Esophagus muscularis mucosa (tissue), 4 donors: ENCODE results near the gene SF3B5. TPM values are rescaled to one million over a fixed set of nuclear protein-coding genes. Genes with fewer than 3 reads are reported as not detected.

ENCODE experiments used
- DNase-seq: peaks from one replicate; pipeline ENCODE4 v3.0.0-alpha.2; 2017; ENCODE audit errors: extremely low spot score
- H3K27ac ChIP-seq, 4 donors: fragments of 200-600 bp; sonication (generic); replicated peaks in 1 of 4; 1 replicate in 3 of 4; 2 replicates in 1 of 4; pipeline ENCODE4 v1.5.1; 2016 to 2019; ENCODE audit warnings: mild to moderate bottlenecking in 1 of 4
- H3K27me3 ChIP-seq, 4 donors: fragments of 200-600 bp; sonication (generic); one replicate each; pipeline versions ENCODE4 v1.5.1 to v1.6.0; 2016 to 2019
- H3K36me3 ChIP-seq, 4 donors: fragments of 200-600 bp; sonication (generic); one replicate each; pipeline ENCODE4 v1.5.1; 2016 to 2019
- H3K4me1 ChIP-seq, 4 donors: fragments of 200-600 bp; sonication (generic); one replicate each; pipeline ENCODE4 v1.5.1; 2016 to 2019
- H3K4me3 ChIP-seq, 4 donors: fragments of 200-600 bp; sonication (generic); 1 replicate in 2 of 4; 2 replicates in 2 of 4; pipeline ENCODE4 v1.5.1; 2016 to 2019; ENCODE audit warnings: mild to moderate bottlenecking in 4 of 4, moderate library complexity in 1 of 4
- H3K9me3 ChIP-seq, 4 donors: fragments of 200-600 bp; sonication (generic); 1 replicate in 3 of 4; 2 replicates in 1 of 4; pipeline ENCODE4 v1.5.1; 2016 to 2019
- CTCF ChIP-seq, 3 experiments: fragments of 200-600 bp in 2 of 3; fragments of 450-650 bp in 1 of 3; sonication (generic) in 2 of 3; IDR thresholded peaks; one replicate each; pipeline ENCODE4 v1.5.1; 2017 to 2019; ENCODE audit warnings: antibody characterized with exemption in 3 of 3, mild to moderate bottlenecking in 2 of 3, moderate library complexity in 1 of 3
- EP300 ChIP-seq: sonication (generic); formaldehyde crosslinking; IDR thresholded peaks from one replicate; pipeline ENCODE4 v1.6.1; 2017; ENCODE audit warnings: antibody characterized with exemption
- POLR2A ChIP-seq: fragments of 450-650 bp; IDR thresholded peaks from one replicate; pipeline ENCODE4 v1.6.1; 2017; ENCODE audit warnings: antibody characterized with exemption, moderate library complexity, mild to moderate bottlenecking, low read depth
- POLR2AphosphoS5 ChIP-seq, 2 donors: sonication (generic); formaldehyde crosslinking; IDR thresholded peaks; one replicate each; pipeline ENCODE4 v1.6.1; 2017; ENCODE audit warnings: antibody characterized with exemption in 2 of 2
- WGBS: methylation state at CpG from one replicate; pipeline ENCODE4 v1.1.5; 2018; 5-methylcytosine and 5-hydroxymethylcytosine counted together
- intact Hi-C: fragments of 100-400 bp; cut with DNase I; formaldehyde crosslinking; loops from one replicate; pipeline ENCODE4 v1.15.1; 2023
- total RNA-seq, 4 donors: library from RNA; depleted of rRNA; stranded (reverse); fragments of >200 nt; gene quantifications; one replicate each; pipeline versions ENCODE4 v1.1.0 to v1.2.1, GENCODE V29; 2016

Gene SF3B5
- total RNA-seq, result 100 to 1,000 TPM in 2 of 4 donors, 10 to 100 TPM in 2; 79.2 to 134 (median 99.6) TPM

GRCh38 chr6:144095134-144096002, at the start of gene SF3B5:
TSS of gene SF3B5 (minus strand) at chr6:144095573. CDS start at chr6:144095497, 76 bp downstream.
- no peaks in the 10 kb centered on the region for H3K9me3 ChIP-seq
- TF ChIP-seq POLR2AphosphoS5 (IDR thresholded peaks at IDR 0.05), result peak; percentile 95
- no peak for TF ChIP-seq EP300
- TF ChIP-seq POLR2A, result peak; percentile 51
- TF ChIP-seq CTCF (IDR thresholded peaks at IDR 0.05), result no peak
- peak; percentile 100 for DNase-seq
- H3K27ac ChIP-seq, result peak within 1 kb of the TSS; percentile 80 to 89 (median 84)
- peaks cover 0 to 5% (median 0%) of the 10 kb centered on the region in 4 donors for H3K36me3 ChIP-seq
- WGBS, result 0% methylated on average over 29 of the region's 60 CpGs
- H3K4me1 ChIP-seq, result peaks cover 18 to 30% (median 24%) of the 10 kb centered on the region in 4 donors
- H3K4me3 ChIP-seq, result peak within 1 kb of the TSS; percentile 63 to 94 (median 77)
- intact Hi-C loops, result no loop called here
- H3K27me3 ChIP-seq, result no peaks in the 10 kb centered on the region

GRCh38 chr6:144144996-144145395, 49.6 kb upstream of the SF3B5 start:
- DNase-seq, result no peak
- H3K27me3 ChIP-seq, result peaks cover 0 to 2% (median 0%) of the 10 kb centered on the region in 4 donors
- H3K36me3 ChIP-seq, result no peaks in the 10 kb centered on the region
- TF ChIP-seq CTCF (IDR thresholded peaks at IDR 0.05) (no peak), POLR2AphosphoS5 (IDR thresholded peaks at IDR 0.05) (no peak), EP300 (no peak), POLR2A (no peak)
- WGBS, result 76% methylated on average over 1 of the region's 1 CpG
- no peaks in the 10 kb centered on the region for H3K9me3 ChIP-seq
- H3K4me1 ChIP-seq, result peaks cover 0 to 7% (median 6%) of the 10 kb centered on the region in 4 donors
- H3K4me3 ChIP-seq, result no peak overlapping the region
- H3K27ac ChIP-seq, result no peak overlapping the region
- intact Hi-C loops, result loop anchor here (5.0 kb wide), 1 partner anchor 72 kb away; no protein-coding TSS in a partner anchor

GRCh38 chr6:144143878-144144277, 48.5 kb upstream of the SF3B5 start:
- Histone ChIP-seq H3K9me3 (no peaks in the 10 kb centered on the region), H3K4me1 (no peaks in the 10 kb centered on the region), H3K27ac (no peak overlapping the region), H3K4me3 (no peak overlapping the region), H3K36me3 (no peaks in the 10 kb centered on the region), H3K27me3 (no peaks in the 10 kb centered on the region)
- intact Hi-C loops, result no loop called here
- TF ChIP-seq POLR2A (no peak), EP300 (no peak), CTCF (IDR thresholded peaks at IDR 0.05) (no peak), POLR2AphosphoS5 (IDR thresholded peaks at IDR 0.05) (no peak)
- DNase-seq, result no peak

- no peak for TF ChIP-seq CTCF (IDR thresholded peaks at IDR 0.05)
- no peak for TF ChIP-seq EP300
- TF ChIP-seq POLR2AphosphoS5 (IDR thresholded peaks at IDR 0.05), result no peak
- no peak for TF ChIP-seq POLR2A
- intact Hi-C loops, result no loop called here
- Histone ChIP-seq H3K36me3 (no peaks in the 10 kb centered on the region), H3K4me1 (no peaks in the 10 kb centered on the region), H3K4me3 (no peak overlapping the region), H3K27ac (no peak overlapping the region), H3K27me3 (no peaks in the 10 kb centered on the region), H3K9me3 (no peaks in the 10 kb centered on the region)
- 95% methylated on average over 1 of the region's 1 CpG for WGBS
- no peak for DNase-seq
Measured at GRCh38 chr6:144143106-144143505, 47.7 kb upstream of the SF3B5 start.
